ENCODE results near the gene CAV1.

GRCh38 chr7:116546916-116547315 lies 22.1 kb downstream of the CAV1 start:
- TF ChIP-seq CTCF (conservative IDR thresholded peaks at IDR 0.05 in 1 of 2, IDR thresholded peaks at IDR 0.05 in 1 of 2; ENCODE audit: low read depth in 1 of 2, low read length in 2 of 2) (no peak), EZH2 (IDR thresholded peaks at IDR 0.05; ENCODE audit: low read length, missing control alignments) (no peak)

Measured in fibroblast of lung (primary cell).